Measurements from ENCODE around the gene IL20RA. TPM values are rescaled to one million over a fixed set of nuclear protein-coding genes. Genes with fewer than 3 reads are reported as not detected.

Gene IL20RA
- total and polyA plus RNA-seq, 2 of the 8 experiments (the other 6 are each of a cell fraction or from before 2014, with no cell fraction given) = 1.3 to 1.7 TPM

DNA sequence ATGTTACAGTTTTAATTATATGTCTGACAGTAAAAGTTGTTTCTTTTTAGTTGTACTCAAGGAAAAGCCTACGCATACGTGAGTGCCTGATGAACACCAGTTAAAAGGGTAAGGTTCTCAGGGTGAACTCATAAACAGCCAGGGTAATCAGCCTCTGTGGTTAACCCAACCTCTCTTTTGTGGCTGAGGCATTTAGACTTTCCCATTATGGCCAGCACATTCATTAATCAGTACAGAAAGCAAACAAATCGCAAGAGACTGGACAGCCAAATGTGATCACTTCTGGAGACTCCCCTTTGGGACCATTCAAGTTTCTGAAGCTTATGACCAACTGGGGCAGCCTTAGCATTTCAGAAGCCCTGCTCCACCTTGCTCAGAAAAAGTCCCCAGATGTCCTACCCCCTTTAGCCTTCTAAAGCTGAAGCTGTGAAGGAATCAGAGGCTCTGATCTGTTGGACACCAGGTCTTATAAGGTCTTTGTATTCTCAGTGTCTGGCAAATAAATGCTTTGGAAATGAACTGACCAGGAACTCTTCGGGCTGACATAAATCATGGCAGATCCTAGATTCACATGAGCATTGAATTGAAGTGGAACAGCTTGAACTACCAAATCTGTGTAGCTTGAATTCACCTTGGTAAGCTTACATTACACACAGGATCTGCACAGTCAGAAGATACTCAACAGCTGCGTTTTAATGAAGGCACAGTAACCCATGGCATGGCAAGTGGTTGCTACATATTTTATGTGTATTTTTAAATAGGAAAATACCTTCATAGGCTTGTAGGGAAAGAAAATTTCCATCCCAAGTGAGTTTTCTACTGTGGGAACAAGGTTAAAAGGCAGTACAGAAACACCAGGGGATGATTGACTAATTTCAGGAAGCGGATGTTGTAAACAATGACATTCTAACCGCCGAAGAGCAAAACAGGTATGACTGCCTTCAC is 18.7 kb downstream of the IL20RA start (continued):
- TF ChIP-seq CHD7 (IDR thresholded peaks at IDR 0.05; ENCODE audit: insufficient replicate concordance, low read length) (no peak), CTBP2 (IDR thresholded peaks at IDR 0.05; ENCODE audit: borderline replicate concordance, insufficient read depth, insufficient read length, low read length) (no peak), CEBPB (IDR thresholded peaks at IDR 0.05; ENCODE audit: low read depth, low read length) (no peak), CBX5 (IDR thresholded peaks at IDR 0.05; ENCODE audit: low read depth, low read length) (no peak), SAP30 (IDR thresholded peaks at IDR 0.05; ENCODE audit: insufficient read depth, insufficient replicate concordance, low read length) (no peak)
